HG02623 (cell line): ENCODE results near the gene SPATS2L.
"Not testable (repeated sequence)": the region's sequence is repeated elsewhere in the genome, so short reads cannot be mapped to it uniquely, and the experiment has no call there.

ENCODE experiments used
- ATAC-seq: cut with Tn5 transposase; IDR thresholded peaks from one replicate; pipeline ENCODE4 v1.9.1; 2021; ENCODE audit warnings: moderate library complexity; ENCODE audit not compliant: unreplicated experiment

The SPATS2L gene

DNA sequence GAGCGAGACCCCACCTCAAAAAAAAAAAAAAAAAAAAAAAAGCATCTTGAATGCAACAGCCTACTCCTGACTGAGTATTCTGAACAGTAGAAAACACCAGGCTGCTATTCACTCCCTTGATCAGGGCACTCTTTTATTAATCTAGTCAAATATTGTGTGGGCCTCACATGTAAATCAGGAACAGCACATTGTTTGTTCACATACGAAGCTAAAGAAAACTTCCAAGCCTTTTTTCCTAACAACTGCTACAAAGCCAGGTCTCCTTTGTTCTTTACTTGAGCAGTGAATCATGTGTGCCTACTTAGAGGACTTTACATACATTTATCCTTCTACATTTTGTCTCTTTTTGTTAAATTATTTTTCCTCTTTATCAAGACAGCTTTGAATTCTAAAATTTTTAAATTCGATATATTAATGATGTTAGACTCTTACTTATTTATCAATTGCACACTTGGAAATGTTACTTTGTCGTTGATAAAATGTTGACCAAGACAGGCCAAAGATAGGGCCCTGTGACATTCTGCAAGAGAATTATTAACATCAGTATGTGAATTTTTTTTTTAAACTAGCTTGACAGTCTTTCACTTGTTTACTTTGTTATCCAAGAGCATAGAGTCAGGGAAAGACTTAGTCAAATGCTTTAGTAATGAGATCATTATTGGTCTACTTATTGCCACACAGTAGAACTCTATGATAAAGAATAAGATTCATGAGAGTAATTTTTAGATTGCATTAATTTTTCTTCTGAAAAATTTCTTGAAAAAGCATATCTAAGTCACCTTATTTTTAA lies 13.2 kb downstream of the SPATS2L start:
- no peak for ATAC-seq

DNA sequence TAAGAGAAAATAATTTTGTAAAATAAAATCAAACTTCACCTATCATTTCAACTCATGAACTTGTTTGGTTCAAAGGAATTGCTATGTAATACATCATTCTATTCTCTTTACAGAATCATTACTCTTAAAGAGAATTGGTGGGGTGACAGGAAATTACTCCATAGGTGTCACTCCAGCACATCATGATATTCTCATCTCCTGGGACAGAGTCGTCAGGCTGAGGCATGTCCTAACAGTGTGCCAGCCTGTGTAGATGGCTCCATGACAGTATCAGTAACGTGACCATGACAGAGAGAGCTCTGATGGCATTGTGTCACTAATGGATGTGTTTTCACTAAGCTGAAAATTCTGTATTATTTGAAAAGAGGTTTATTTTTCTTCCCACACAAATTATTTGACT lies 13.9 kb downstream of the SPATS2L start:
- ATAC-seq, result no peak

DNA sequence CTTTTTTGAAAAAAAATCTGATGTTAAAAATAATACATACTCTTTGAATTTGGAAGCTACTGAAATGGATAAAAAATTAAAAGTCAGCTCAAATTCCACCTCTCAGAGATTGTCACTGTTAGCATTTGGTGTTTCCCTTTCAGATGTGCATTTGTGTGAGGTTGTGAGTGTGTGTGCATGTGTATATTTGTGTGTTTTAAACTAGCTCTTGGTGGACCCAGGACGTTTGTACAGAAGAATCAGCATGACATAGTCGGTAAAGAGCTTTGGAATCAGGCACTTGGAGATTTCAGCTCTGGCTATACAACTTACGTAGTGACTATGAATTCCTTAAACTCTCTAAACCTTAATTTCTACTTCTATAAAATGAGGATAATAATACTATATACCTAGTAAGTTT lies 14.5 kb downstream of the SPATS2L start:
- ATAC-seq, result no peak

DNA sequence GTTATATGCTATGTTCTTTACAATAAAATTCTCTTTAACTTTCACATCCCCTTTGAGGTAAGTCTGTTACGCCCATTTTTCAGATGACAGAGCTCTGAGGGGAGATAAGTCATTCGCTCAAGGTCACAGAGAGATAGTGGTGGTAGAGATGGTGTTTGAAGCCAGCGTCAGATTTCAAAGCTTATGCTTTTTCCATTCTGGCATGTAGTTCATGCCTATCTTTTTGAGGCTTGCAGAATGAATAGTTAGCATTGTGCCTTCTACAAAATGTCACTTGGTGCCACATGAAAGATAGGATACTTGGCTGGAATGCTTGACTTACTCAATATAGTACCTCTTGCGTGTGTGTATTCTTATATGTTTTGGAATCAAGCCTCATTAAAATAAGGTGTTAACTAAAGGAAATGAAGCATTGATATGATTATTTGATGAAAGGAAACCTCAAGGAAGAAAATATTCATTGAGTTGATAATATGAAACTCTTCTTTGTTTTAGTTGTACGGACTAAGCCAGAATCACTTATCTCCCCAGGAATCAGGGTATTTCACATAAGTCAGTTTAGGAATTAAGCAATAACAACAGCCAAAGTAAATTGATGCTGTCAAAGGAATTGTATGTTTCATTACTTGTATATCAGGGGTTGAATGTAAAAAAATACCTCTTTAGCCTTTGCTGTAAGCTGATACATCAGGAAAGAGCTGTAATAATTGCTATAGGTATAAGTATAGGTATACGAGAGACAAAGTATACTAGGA lies 15.5 kb downstream of the SPATS2L start:
- ATAC-seq, result no peak

DNA sequence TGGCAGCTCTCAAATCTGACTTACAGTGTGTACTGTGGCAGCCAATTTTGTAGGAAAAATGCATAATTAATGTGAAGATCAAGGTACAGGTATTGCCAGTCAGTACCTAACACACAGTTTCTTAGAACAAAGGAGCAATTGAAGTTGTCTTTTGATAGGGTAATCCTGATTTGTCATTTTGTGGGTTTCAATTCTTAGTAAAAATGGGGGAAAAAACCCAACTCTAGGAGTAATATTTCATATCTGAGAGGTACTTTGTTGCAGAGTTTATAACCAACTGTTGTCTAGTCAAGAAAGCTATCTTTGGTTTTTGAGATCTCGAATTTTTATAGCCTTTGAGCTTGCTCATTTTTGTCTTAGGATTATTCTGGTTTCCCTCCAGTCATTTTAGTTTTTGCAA lies 16.1 kb downstream of the SPATS2L start:
- no peak for ATAC-seq

DNA sequence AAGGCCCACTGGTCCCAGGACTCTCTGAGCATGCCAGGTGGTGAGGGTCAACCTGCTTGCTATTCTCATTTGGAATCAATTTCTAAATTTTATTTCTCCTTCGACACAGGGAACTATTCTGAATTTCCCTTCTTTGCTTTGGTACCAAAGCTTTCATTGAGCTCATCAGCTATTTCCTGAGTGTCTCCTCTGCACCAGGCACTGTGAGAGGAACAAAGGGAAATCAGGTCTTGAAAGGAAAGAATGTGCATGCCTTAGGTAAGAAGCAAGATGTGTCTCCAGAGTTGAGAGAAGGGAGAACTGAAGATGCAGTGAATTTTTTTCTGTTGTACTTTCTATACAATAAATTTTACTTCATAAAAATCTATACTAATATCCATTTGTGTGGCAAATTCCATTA lies 17.9 kb downstream of the SPATS2L start:
- ATAC-seq, result no peak

DNA sequence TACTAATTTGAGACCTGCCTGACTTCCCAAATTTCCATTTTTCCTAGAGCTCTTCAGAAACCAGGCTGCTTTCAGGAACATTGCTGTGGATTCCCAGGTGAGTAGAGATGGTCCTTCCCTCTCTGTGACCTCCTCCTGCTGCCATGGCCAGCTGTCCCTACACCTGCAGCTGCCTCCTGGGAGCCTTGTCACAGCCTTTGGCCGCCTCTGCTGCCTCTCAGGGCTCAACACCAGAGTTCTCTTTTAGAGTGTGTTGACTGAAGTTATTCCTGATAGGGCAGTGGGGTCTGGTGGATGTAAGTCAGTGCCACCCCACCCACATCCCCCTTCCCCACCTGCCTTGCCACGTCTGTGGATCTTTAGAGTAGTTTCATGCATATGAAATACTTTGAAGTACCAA lies 22.9 kb downstream of the SPATS2L start:
- no peak for ATAC-seq

DNA sequence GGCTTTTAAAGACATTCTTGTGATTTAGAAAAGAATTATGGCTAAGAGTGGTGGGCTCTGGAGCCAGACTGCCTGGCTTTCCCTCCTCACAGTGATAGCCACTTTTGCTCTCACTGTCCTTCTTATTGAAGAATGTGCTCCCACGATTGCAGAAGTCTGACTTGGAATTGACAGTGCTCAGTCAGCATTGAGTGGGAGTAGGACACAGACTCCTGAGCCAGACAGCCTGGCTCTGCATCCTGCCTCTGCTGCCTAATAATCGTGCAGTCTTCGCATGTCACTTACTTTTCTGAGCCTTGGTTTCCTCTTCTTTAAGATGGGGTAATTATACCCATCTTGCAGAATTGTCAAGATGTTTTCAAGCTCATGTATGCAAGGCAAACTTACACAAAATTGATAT lies 23.3 kb downstream of the SPATS2L start:
- ATAC-seq, result no peak

DNA sequence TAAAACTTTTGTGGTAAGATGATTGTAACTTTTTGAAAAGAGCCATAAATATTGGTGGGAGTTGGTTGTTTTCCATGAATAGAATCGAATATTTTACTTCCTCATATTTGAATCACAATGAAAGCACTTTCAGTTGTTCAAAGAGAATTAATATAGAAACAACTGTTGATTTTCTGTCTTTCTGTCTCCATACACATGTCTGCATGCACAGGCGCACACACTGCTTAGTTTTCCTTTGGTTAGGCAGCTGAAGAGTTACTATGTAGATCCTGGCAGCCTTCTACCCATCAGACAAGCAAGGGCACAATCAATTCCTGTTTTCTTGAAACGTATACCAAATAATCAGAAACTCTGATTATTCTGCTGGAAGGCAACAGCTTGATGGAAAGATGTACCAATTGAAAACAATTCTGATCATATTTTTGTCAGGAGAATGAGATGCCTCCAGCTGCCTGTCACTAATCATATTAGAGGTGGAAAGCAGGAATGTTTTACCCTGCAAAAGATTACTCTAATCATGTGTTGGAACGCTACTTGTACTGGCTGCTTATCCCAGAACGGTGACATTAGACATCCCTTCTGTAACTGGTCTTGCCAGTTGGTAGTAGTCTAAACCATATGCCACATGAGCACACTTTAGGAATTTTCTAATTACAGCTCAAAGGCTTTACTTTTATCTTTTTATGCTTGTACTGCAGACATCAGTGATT lies 24.0 kb downstream of the SPATS2L start:
- no peak for ATAC-seq

DNA sequence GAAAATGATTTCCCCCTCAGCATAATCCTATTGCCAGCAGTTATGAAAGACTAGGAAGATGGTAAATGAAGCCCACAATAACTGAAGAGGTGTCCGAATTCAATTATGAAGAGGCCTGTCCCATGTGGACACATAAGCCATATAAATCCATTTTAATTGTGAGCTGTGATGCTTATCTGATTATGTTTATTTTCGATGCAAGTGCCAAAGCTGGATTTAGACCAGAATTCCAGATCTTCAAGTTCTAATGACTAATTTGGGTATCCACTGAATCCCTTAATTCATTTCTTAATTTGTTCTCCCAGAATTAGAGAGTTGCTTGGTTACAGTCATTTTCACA lies 24.5 kb downstream of the SPATS2L start:
- ATAC-seq, result no peak

DNA sequence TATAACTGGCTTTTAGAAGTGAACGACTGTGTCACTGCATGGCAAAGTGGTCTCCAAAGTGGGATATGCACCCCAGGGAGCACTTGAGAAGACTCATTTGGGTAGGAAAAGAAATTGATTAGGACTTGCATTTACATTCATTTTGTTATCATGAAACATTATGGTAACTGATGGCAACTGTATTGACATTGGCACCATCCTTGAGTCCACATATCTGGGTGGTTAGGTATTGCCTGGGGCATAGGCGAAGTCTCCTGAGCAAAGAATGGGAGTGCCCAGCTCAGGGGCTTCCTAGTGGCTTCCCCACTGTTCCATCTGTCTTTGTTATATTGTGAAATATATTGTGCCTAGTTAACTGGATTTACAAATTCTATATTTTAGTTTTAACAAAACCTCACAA lies 29.2 kb downstream of the SPATS2L start:
- no peak for ATAC-seq

DNA sequence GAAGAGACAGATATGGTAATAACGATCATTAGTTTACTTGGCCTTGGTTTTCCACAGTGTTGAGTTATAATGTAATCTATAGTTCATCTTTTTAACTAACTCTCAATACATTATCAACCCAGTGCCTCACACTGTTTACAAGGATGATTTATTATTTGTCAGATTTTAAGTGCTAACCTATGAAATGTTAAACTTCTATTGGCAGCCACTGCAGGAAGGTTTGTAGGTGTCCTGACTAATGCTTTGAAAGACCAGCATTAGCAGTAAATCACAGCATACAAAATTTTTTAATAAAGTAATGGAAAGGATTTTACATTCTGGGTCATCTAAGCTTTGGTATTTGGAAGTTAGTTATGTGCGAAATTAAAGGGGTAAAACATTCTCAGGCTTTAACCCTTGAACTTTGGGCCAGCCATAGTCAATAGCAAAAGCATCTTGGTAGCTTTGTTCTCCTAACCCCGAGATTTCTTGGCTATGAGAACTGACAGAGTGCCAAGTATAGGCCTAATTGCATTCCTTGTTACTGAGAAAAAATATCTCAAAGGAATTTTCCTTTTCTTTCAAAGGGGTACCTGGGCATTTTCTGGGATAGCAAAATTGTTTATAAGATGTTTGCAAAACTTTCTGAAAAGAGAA lies 30.6 kb downstream of the SPATS2L start:
- no peak for ATAC-seq

DNA sequence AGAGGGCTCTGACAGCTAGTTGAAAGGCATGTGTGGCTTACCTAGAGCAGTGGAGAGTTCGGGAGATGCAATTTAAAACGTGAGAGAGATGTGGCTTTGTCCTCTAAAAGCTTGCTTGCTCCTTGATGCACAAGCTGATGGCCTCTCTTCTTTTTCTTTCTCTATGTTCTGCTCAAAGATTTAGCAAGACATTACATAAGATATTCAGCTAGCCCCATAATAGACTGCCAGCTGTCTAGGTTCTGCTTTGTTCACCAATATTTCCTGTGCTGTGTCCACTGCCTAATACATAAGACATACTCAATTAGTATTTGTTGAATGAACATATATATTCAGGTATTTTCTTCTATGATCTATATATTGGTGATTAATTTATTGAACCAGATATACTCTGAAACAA lies 31.1 kb downstream of the SPATS2L start:
- ATAC-seq, result no peak

DNA sequence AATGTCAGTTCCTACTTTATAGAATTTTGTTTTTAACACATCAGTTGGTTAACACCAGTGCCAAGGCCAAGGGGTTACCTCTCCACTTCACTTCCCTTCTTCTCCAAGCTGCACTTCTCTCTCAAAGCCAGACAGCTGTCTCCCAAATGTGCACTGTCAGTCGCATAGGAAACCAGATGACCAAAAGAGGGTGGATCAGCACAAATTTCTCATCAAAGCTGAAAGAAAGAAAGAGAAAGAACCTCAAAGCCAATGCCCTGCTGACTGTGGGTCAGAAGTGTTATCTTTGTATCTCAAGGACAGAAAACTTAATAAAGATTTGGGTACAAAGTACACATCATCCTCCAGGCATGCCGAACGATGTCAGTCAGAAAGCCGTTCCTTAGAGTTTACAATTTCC lies 32.2 kb downstream of the SPATS2L start:
- ATAC-seq, result no peak

DNA sequence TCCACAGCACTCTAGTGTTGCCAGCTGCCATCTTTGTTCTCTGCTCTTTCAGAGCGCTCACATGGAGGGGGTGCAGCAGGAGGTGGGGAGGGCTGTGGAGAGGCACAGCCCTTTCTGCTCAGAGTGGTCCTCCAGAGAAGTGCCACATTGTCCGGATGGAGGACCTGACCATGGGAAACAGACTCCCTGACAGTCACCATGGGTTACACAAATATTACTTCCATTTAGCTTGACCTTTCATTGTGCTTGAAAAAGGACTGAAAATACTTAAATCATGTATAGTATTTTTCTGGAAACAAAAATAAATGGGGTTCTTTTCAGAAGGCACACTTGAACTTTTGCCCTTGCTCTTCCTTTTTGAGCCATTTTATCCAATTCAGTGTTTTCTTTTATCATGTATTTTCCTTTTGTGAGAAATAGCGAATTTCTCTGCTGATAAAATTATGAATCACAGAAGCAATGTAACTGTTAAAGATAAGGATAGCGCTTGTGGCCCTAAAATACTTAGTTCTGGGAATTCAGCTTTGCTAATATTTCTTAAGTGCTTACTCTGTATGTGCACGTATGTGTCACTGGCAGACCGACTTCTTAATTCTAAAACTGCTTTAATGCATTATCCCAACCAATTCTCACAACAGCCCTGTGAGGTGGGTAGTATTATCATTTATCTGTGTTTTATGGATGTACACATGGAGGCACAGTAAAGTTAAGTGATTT lies 34.2 kb downstream of the SPATS2L start:
- ATAC-seq, result no peak

DNA sequence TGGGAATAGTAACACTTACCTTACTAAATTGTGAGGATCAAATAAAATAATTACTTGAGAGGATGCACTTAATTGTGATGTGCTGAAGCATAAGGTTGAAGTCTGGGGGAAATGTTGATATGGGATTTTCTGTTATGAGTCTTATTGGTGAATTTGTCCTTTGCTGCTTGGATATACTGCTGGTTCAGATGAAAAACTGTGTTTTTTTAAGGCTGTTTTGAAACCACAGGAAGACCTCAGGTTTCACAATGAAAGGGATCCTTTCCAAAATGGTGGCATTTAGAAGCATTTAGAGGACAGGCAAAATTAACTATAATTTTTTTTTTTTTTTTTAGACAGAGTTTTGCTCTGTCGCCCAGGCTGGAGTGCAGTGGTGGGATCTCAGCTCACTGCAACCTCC lies 34.9 kb downstream of the SPATS2L start:
- ATAC-seq, result no peak

DNA sequence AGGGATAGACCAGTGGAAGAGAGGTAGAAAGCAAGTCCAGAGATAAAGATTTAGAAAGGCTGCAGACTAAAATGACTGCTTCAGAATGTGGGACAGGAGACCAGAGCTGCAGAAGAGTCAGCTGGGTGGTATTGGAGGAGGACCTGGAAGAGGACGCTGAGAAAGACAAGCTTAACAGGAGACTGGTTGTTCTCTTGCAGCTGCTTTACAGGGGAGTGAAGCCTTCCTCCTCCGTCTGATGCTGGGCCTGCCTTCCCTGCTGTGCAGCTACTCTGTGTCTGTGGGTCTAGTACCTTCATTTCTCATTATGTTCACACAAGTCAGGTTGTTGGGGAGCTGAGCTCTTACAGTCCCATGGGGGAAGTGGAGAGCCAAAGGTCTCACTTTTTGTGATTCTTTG lies 35.7 kb downstream of the SPATS2L start:
- ATAC-seq, result no peak

DNA sequence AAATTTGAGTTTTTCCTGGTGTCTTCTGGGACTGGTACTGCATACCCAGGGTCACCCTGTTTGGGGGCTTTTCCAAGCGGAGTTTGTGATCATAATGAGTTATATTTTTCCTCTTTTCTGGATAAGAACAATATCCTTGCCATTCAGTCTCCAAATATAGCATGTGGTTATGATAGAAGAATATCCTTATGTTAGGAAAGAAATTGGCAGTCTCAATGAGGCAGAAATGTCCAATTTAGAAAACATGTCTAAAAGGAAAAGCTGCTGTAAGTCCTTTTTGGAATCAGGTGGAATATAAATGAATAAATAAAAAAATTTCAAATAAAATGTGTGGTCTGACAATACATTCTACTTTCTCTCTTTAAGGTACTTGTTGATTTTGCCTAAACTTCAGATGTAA lies 36.2 kb downstream of the SPATS2L start:
- no peak for ATAC-seq

DNA sequence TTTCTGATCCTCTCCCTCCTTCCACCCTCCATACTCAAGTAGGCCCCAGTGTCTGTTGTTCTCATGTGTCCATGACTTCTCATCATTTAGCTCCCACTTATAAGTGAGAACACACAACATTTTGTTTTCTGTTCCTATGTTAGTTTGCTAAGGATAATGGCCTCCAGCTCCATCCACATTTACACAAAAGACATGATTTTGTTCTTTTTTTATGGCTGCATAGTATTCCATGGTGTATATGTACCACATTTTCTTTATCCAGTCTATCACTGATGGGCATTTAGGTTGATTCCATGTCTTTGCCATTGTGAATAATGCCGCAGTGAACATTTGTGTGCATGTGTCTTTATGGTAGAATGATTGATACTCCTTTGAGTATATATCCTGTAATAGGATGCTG lies 37.7 kb downstream of the SPATS2L start:
- ATAC-seq, result not testable (repeated sequence)

DNA sequence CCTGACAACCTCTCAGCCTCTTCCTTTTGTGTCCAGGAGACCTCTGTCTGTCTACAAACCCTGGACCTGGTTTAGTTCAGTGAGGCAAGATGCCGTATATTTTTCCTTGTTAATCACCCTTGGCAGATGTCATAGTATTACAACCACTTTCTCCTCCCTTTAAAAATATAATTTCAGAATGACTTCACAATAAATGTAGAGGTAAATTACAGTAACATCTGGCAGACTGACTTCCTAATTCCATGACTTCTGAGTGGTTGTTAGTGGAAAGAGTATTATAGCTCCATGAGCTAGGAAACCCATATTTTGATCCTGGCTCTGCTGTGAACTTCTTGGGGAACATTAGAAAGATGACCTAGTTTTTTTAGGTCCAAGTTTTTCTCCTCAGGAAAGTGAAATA lies 39.5 kb downstream of the SPATS2L start:
- no peak for ATAC-seq

DNA sequence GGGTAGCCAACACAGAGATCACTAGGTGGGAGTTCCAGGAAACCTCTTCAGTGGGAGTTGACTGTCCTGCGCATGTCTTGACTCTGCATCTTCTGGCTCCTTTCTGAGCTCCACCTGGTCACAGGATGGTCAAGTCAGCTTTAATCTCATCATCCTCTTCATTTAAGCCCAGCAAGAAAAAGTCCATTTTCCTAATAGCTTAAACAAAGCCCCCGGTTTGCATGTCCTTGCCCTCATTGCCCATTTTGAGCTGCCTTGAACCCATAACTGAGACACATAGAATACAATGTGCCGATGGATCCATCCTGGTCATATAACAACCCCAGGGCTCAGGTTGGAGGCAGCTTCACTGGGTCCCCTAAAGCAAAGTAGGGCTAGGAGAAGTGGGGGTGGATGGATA lies 40.8 kb downstream of the SPATS2L start:
- ATAC-seq, result no peak
